Activated CD8-positive, alpha-beta memory T cell treated with anti-CD3 and anti-CD28 coated beads, Interleukin-2, amount 50 U/mL, for 1 hour (primary cell): ENCODE data around the gene TXNDC16.

Experiments used
- DNase-seq: peaks from one replicate; pipeline ENCODE4 v3.0.0-alpha.2; 2020; ENCODE audit errors: extremely low read depth

TXNDC16 gene

DNA sequence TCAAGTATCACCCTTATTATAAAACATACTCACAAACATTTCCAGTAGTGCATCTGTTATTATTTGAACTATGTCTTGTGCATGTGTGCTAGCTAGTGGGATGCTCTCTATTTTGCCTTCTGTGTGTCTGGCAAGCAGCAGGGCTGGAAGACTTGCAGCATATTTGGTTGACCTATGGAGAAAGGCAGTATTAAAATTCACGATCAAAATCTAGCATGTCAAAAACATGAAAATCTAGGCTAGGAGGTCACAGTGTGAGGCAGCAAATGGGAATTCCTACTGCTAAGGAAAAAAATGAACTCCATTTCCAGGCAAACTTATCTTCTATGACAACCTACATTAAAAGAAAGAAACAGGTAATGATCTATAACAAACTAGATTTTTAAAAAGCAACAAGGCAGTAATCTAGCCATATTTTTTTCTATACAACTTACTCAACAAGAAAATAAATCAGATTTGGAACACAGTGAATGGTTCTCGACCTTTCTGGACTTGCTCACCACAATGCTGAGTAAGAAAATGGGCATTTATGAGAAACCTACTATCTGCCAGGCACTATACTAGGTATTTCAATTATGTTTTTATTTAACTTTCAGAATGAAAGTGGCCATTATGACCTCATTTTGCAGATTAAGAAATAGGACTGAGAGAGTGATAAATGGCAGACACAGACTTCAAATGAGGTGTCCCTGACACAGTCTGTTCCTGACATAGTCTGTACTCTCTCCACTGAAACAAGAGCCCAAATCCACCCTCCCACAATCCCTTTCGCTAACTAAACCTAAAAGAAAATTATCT is 96.8 kb downstream of the TXNDC16 start:
- no peak for DNase-seq

DNA sequence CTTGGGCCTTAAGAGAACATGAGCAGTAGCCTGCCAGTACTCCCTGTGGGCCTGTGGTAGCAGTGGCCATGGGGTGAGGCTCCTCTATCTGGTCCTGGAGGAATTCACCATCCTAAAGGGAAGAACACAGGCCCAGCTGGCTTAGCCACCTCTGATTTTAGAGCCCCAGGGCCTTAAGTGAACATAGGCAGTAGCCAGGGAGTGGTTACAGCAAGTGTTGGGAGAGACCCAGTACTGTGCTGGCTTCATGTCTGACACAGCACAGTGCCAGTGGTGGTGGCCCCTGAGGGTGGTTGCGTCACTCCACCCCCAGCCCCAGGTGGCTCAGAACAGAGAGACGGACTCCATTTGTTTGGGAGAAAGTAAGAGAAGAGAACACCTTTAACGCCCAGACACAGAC is 105.1 kb downstream of the TXNDC16 start:
- no peak for DNase-seq

DNA sequence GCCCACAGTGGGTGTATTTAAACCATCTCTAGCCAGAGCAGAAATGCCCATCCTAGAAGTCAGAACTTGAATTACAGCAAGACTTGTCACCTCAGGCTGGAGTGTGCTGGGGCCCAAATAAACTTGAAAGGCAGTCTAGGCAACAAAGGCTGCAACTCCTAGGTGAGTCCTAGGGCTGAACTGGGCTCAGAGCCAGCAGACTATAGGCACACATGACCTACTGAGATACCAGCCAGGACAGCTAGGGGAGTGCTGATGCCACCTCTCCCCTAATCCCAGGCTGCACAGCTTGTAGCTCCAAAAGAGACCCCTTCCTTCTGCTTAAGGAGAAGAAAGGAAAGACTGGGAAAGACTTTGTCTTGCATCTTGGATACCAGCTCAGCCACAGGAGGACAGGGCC is 106.0 kb downstream of the TXNDC16 start:
- no peak for DNase-seq

DNA sequence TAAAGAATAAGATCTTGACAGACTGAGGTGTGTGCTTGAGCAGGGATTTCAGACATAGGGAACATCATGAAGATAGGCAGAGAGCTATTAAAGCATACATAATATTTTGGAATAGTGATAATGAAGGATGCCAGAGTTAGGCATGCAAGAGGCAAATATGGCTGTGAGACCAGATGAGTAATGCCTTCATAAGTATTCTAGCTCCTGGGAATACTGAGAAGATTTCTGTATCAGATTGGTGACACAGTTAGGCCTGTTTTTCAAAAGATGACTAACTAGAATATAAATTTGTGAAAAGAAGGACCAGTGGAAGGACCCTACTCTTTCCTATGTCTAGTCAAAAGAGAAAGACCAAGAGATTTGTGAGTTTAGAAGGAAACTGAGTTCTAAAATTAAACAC is 108.8 kb downstream of the TXNDC16 start:
- DNase-seq = no peak

GRCh38 chr14:52442602-52443001 is 109.7 kb downstream of the TXNDC16 start:
- no peak for DNase-seq

GRCh38 chr14:52442166-52442565 is 110.1 kb downstream of the TXNDC16 start:
- no peak for DNase-seq

DNA sequence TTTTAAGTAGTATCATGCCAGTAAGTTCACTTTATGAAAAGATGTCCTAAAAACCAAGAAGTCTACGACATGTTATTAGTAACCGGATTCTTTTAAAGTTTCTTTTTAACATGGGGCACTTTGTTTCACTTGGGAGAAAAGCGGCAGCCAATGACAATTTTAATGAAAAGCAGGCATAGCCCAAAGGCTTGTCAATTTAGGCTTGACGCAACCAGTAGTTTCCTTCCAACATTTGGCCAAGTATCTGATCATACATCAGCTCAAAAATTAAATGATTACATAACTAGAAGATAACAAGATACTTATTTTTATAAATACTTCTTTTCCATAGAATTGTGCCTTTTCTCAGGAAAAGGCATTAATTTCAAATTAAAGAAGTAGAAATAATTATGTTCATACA is 112.8 kb downstream of the TXNDC16 start:
- DNase-seq = no peak

DNA sequence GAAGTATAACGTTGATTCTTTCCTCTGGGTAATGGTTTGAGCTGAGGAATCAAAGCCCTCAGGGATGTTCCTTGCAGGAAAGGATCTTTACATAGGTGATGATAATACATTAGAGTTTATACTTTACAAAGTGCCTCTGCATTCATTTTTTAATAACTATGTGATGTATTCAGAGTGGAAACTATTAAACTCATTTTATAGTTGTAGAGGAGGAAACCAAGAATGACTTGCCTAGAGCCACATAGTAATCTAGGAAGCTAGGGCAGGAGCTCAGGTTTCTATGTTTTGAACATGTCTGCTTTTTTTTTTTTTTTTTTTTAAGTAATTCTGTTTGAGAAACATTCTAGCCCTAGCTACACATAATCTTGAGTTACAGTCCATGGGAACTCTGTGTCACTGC is 117.3 kb downstream of the TXNDC16 start:
- DNase-seq = no peak

DNA sequence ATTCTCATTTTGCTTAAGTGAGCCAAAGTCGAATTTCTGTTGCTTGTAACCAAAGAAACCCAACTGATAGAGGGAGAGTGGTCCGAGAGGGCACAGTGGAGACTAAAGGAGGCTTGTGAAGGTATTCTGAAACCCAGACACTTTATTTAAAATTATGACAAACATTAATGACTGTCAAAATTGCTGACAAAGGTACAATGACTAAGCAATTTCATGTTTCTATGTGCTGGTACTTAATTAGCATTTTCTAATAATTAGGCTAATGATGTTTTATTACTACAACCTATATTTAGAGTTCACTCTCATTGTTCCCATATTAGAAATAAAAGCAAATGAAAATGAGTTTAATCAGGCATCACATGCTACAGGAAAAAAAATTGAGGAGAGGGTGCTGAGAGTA is 121.8 kb downstream of the TXNDC16 start:
- no peak for DNase-seq

DNA sequence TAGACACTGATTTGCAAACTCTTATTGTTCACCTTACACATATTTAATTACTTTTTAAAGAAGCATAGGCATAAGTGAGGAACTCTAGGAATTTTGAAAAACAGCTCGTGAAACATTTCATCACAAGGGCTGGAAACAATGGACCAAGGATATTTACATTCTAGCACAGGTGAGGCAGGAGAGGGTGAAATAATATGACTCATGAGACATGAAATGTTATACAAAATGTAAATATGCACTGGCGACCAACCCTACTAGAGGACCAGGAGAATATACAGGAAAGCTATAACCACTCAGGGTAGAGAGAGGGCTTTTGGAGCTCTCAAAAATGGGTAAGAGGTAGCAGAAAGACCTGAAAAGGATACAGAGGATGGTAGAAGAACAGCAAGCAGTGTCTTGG is 122.9 kb downstream of the TXNDC16 start:
- no peak for DNase-seq

- no peak for DNase-seq
Measured at GRCh38 chr14:52427460-52427859, 124.8 kb downstream of the TXNDC16 start.

DNA sequence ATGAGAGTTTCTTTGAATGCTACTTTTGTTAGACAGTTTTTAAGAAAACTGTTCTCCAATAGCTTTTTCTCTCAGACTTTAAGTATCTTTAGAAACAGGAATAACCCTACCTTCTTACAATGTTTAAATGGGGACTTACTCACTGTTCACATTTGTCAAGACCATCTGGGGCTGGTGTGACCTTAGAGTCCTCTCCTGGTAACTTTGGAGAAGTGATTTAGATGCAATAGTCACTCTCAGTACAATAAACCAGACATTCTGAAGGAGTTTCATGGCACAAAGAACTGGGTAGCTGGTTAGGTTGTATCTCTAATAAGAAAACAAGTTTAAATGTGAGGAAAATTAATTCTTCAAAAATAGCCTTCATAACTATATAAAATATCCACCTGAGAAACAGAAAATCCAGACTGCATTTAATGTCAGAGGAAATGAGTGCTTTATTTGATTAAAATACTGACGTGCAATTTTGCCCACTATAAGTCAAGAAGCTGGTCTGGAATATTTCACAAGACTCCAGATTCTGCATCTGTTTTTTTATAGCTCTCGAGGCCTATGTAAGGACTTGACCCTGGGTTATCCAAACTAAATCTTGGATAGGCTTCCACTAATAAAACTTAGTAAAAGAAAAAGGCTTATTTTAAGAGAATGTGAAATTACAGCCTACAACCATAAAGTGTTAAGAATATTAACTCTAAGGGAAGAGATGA is 129.5 kb downstream of the TXNDC16 start:
- no peak for DNase-seq

DNA sequence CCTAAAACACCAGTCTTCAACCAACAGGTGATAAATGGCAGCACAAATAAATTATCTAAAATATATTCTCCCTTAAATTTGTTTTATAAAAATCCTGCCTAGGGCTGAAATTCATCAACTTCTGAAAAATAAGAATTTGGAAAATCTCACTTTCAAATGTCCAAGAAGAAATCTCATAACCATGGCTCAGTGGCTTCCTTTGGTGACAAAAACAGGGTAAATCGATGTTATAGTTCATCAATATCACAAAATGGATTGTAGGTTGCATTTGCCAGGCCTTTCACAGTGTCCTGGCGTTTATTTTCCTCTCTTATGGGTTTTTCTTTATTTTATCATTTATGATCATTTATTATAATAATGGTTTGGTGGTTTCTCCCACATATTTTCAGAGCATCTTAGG is 135.2 kb downstream of the TXNDC16 start:
- DNase-seq = no peak

- no peak for DNase-seq
Measured at GRCh38 chr14:52413729-52414408, 138.4 kb downstream of the TXNDC16 start.

DNA sequence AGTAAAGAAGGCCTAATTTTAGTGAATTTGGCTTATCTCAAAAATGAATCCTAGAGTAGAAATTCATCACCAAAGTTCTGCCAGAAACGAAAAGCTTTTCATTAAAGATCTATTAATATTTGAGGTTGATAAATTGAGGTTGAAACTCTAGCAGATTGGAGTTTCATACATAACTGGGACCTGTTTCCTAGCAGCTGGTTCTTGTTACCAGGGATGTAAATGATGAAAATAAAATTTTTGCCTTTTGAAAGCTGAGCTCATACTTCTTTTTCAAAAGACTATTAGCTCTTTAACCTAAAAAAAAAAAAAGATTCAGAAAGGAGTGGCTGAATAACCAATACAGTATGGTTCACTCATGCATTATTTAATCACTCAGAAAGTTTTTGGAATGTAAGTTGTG is 139.9 kb downstream of the TXNDC16 start:
- DNase-seq = no peak

DNA sequence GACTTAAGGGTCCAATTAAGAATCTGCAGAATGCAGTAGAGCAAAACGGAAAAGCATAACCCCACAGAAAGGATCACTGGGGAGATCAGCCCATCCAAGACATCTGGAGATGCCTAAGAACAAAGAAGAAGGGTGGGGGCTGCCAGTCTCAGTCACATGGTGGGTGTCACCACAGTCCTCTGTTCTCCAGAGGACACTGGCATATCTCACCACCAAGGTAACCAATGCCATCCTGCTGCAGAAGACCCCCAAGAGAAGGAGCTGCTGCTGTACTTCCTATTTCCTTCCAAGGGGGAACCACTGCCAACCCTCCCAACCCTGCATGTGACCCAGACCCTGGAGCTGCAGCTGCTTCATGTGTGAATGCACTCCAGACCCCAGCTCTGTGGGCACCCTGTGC is 147.0 kb downstream of the TXNDC16 start:
- DNase-seq = no peak

DNA sequence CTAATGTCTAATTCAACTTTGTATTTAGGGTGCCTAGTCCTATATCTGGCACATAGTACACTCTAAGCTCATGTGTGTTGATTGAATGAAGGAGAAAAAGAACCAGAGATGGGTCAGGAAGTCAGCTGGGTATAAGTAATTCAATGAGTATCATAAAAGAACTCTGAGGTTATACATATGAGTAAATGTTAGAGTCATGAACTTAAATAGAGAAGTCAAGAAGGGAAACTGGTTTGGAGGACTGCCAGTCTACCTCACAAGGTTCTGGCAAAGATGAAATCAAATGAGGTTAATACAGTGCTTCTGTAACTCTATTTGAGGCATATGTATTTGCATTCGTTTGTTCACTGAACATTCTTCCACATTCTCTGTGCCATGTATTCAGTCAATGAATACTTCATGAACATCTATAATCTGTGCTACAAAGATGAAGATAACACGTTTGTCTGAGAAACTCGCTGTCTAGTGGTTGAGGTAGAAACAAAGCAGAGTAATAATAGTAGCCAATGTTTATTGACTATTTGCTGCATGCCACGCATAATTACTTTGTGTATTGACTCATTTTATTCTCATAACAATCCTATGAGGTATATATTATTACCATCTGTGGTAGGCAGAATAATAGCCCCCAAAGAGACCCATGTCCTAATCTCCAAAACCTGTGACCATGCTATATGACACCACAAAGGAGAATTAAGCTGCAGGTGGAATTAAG is 149.3 kb downstream of the TXNDC16 start:
- DNase-seq = no peak

GRCh38 chr14:52400846-52401245 is 151.5 kb downstream of the TXNDC16 start:
- DNase-seq = no peak

- no peak for DNase-seq
Measured at GRCh38 chr14:52399921-52400595, 152.2 kb downstream of the TXNDC16 start.

- no peak for DNase-seq
Measured at GRCh38 chr14:52399104-52399503, 153.2 kb downstream of the TXNDC16 start.

DNA sequence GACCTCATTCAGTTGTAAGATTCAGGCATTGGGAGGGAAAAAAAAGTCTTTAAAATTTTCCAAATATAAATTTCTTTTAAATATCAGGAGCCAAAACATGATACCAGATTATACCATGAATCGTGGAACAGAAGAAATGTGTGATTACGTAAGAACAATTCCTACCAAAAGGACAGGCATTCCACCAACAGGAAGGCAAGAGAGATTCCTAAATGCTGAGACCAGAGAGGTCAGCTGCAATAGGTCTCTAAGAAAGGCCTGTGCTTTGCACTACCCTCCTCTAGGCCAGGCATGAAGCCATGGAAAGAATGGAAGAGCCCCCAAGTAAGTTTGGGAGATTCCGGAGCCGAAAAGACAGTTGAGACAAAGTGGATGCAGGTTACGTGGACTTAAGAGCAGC is 154.5 kb downstream of the TXNDC16 start:
- no peak for DNase-seq

DNA sequence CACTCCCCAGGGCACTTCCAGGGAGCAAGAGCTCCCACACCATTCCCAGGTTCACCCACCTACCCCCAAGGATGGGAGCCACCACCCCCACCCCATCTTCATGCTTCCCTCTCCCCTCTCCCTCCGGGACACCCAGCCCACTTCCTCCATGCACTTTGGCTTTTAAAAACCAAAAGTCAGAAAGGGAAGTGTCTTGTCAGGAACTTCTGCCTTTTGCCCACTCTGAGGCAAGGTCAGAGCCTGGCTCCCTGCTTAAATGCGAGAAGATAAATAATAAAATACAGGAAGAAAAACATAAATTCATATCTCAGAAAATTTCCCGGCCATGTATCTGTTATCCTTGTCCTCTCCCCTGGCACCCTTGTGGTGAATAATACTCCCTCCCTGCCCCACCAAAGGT is 156.6 kb downstream of the TXNDC16 start:
- DNase-seq = no peak
